Measurements from ENCODE around the gene HKDC1. TPM values are rescaled to one million over a fixed set of nuclear protein-coding genes. Genes with fewer than 3 reads are reported as not detected.
"Not testable (repeated sequence)": the region's sequence is repeated elsewhere in the genome, so short reads cannot be mapped to it uniquely, and the experiment has no call there.

Gene HKDC1
- total and polyA plus RNA-seq, 2 experiments from 2014 or later, result 0.32 to 0.33 TPM

GRCh38 chr10:69248117-69248730 is 28.1 kb downstream of the HKDC1 start:
- Histone ChIP-seq H3K4me1 (ENCODE audit: insufficient read depth) (no peaks in the 10 kb centered on the region), H3K9me3 (ENCODE audit: low read depth) (no peaks in the 10 kb centered on the region), H3K79me2 (ENCODE audit: insufficient read depth) (no peaks in the 10 kb centered on the region), H3K27me3 (replicated peaks; ENCODE audit: insufficient read depth) (no peaks in the 10 kb centered on the region), H4K20me1 (ENCODE audit: insufficient read depth) (no peaks in the 10 kb centered on the region), H3K9me2 (ENCODE audit: insufficient read depth) (no peaks in the 10 kb centered on the region), H3F3A (ENCODE audit: insufficient read depth) (no peaks in the 10 kb centered on the region), H3K36me3 (ENCODE audit: low read depth) (no peaks in the 10 kb centered on the region), H3K27ac (no peak overlapping the region), H3K4me2 (ENCODE audit: unreplicated experiment) (no peak overlapping the region), H3K4me3 (no peak overlapping the region), H3K9ac (no peak overlapping the region), H2AFZ (no peak overlapping the region)
- no peak for DNase-seq
- in situ Hi-C loops (cut with MboI), result no loop called here
- TF ChIP-seq EZH2 (IDR thresholded peaks at IDR 0.05; ENCODE audit: insufficient read depth, poor library complexity, severe bottlenecking) (no peak), EZH2phosphoT487 (IDR thresholded peaks at IDR 0.05; ENCODE audit: insufficient read depth, low read depth) (no peak)
- WGBS, 2 experiments (ENCODE audit: low coverage in 1 of 2, low lambda C conversion rate in 2 of 2, missing lambda C conversion rate in 2 of 2), result 78 to 82% methylated on average over 24 of the region's 24 CpGs

GRCh38 chr10:69250041-69250440 is 29.9 kb downstream of the HKDC1 start:
- no peak overlapping the region for H3K27ac ChIP-seq
- no peaks in the 10 kb centered on the region for H4K20me1 ChIP-seq (ENCODE audit: insufficient read depth)
- no peaks in the 10 kb centered on the region for H3K27me3 ChIP-seq (replicated peaks; ENCODE audit: insufficient read depth)
- H3F3A ChIP-seq (ENCODE audit: insufficient read depth), result no peaks in the 10 kb centered on the region
- H3K9me2 ChIP-seq (ENCODE audit: insufficient read depth), result no peaks in the 10 kb centered on the region
- no peak for DNase-seq
- no peak overlapping the region for H3K9ac ChIP-seq
- no peak for TF ChIP-seq EZH2phosphoT487 (IDR thresholded peaks at IDR 0.05; ENCODE audit: insufficient read depth, low read depth)
- no peak for TF ChIP-seq EZH2 (IDR thresholded peaks at IDR 0.05; ENCODE audit: insufficient read depth, poor library complexity, severe bottlenecking)
- H3K9me3 ChIP-seq (ENCODE audit: low read depth), result no peaks in the 10 kb centered on the region
- no peak overlapping the region for H3K4me2 ChIP-seq (ENCODE audit: unreplicated experiment)
- H3K79me2 ChIP-seq (ENCODE audit: insufficient read depth), result no peaks in the 10 kb centered on the region
- H3K4me1 ChIP-seq (ENCODE audit: insufficient read depth), result no peaks in the 10 kb centered on the region
- no peaks in the 10 kb centered on the region for H3K36me3 ChIP-seq (ENCODE audit: low read depth)
- H2AFZ ChIP-seq, result no peak overlapping the region
- WGBS, 2 experiments (ENCODE audit: low coverage in 1 of 2, low lambda C conversion rate in 2 of 2, missing lambda C conversion rate in 2 of 2), result 87 to 88% methylated on average over 10 to 14 of the region's 14 CpGs
- H3K4me3 ChIP-seq, result no peak overlapping the region
- in situ Hi-C loops (cut with MboI), result no loop called here

GRCh38 chr10:69251417-69251816 is 31.3 kb downstream of the HKDC1 start:
- DNase-seq; H3K36me3 ChIP-seq (ENCODE audit: low read depth); H3K4me1 ChIP-seq (ENCODE audit: insufficient read depth); in situ Hi-C loops (cut with MboI); H3K4me2 ChIP-seq (ENCODE audit: unreplicated experiment); H3K27me3 ChIP-seq (replicated peaks; ENCODE audit: insufficient read depth); H3K27ac ChIP-seq; H3K9ac ChIP-seq; H2AFZ ChIP-seq; H3K9me3 ChIP-seq (ENCODE audit: low read depth); H3K4me3 ChIP-seq; H3F3A ChIP-seq (ENCODE audit: insufficient read depth); H3K79me2 ChIP-seq (ENCODE audit: insufficient read depth); H3K9me2 ChIP-seq (ENCODE audit: insufficient read depth); H4K20me1 ChIP-seq (ENCODE audit: insufficient read depth): not testable (repeated sequence)
- WGBS, 2 experiments (ENCODE audit: low coverage in 1 of 2, low lambda C conversion rate in 2 of 2, missing lambda C conversion rate in 2 of 2), result 78 to 83% methylated on average over 2 of the region's 2 CpGs

- DNase-seq, result no peak
- Histone ChIP-seq H3K9ac (no peak overlapping the region), H3K9me3 (ENCODE audit: low read depth) (no peaks in the 10 kb centered on the region), H3K9me2 (ENCODE audit: insufficient read depth) (no peaks in the 10 kb centered on the region), H3F3A (ENCODE audit: insufficient read depth) (no peaks in the 10 kb centered on the region), H3K79me2 (ENCODE audit: insufficient read depth) (no peaks in the 10 kb centered on the region), H2AFZ (no peak overlapping the region), H3K27ac (no peak overlapping the region), H3K4me1 (ENCODE audit: insufficient read depth) (no peaks in the 10 kb centered on the region), H3K4me3 (no peak overlapping the region), H3K27me3 (replicated peaks; ENCODE audit: insufficient read depth) (no peaks in the 10 kb centered on the region), H3K36me3 (ENCODE audit: low read depth) (no peaks in the 10 kb centered on the region), H3K4me2 (ENCODE audit: unreplicated experiment) (no peak overlapping the region), H4K20me1 (ENCODE audit: insufficient read depth) (no peaks in the 10 kb centered on the region)
- in situ Hi-C loops (cut with MboI), result no loop called here
- TF ChIP-seq EZH2 (IDR thresholded peaks at IDR 0.05; ENCODE audit: insufficient read depth, poor library complexity, severe bottlenecking) (no peak), EZH2phosphoT487 (IDR thresholded peaks at IDR 0.05; ENCODE audit: insufficient read depth, low read depth) (no peak)
- 72 to 75% methylated on average over 3 of the region's 3 CpGs for WGBS, 2 experiments (ENCODE audit: low coverage in 1 of 2, low lambda C conversion rate in 2 of 2, missing lambda C conversion rate in 2 of 2)
Observed at GRCh38 chr10:69253171-69253570, 33.0 kb downstream of the HKDC1 start.

- Histone ChIP-seq H4K20me1 (ENCODE audit: insufficient read depth) (no peaks in the 10 kb centered on the region), H2AFZ (no peak overlapping the region), H3K9me3 (ENCODE audit: low read depth) (no peaks in the 10 kb centered on the region), H3K27me3 (replicated peaks; ENCODE audit: insufficient read depth) (no peaks in the 10 kb centered on the region), H3K79me2 (ENCODE audit: insufficient read depth) (no peaks in the 10 kb centered on the region), H3K36me3 (ENCODE audit: low read depth) (no peaks in the 10 kb centered on the region), H3K9me2 (ENCODE audit: insufficient read depth) (no peaks in the 10 kb centered on the region), H3K9ac (no peak overlapping the region), H3K4me1 (ENCODE audit: insufficient read depth) (no peaks in the 10 kb centered on the region), H3K4me3 (no peak overlapping the region), H3F3A (ENCODE audit: insufficient read depth) (no peaks in the 10 kb centered on the region), H3K4me2 (ENCODE audit: unreplicated experiment) (no peak overlapping the region), H3K27ac (no peak overlapping the region)
- no peak for DNase-seq
- in situ Hi-C loops (cut with MboI), result no loop called here
- WGBS, 2 experiments (ENCODE audit: low coverage in 1 of 2, low lambda C conversion rate in 2 of 2, missing lambda C conversion rate in 2 of 2), result 49 to 52% methylated on average over 7 of the region's 7 CpGs
- no peak for TF ChIP-seq EZH2 (IDR thresholded peaks at IDR 0.05; ENCODE audit: insufficient read depth, poor library complexity, severe bottlenecking)
- TF ChIP-seq EZH2phosphoT487 (IDR thresholded peaks at IDR 0.05; ENCODE audit: insufficient read depth, low read depth), result no peak
Observed at GRCh38 chr10:69254877-69255276, 34.7 kb downstream of the HKDC1 start.

All from GM23248 (cell line).